ENCODE data around the gene CAPZB.

Gene CAPZB

DNA sequence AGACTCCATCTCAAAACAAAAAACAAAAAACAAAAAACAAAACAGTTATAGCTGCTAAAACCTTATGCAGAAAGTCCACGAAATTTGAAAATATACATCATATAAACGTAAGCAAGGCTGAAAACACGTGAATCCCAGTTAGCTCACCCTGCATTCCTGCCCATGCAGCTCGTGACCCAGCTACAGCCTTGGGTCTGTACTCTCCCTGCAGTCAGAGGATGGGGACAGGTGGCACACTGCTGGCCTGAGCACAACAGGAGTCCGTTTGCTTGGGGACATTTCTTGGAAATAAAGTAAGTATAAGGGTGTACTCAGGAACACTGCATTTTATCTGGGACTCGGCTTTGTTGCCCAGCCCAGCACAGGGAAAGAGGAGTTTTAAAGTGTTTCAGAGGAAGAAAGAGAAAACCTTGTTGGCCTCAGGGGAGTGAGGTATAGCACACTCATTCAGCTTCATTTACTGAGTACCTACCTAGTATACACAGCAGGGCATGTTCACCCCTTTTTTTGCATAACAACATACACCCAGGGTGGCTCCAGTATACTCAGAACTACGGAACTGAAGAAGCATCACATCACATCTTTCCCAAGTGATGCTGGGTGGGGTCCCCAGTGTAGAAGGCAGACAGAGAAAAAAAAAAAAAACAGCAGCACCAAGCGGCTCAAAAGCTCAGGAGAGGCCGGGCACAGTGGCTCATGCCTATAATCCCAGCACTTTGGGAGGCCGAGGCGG lies 44.1 kb downstream of the CAPZB start:
- no peak overlapping the region for H3K4me3 Mint-ChIP-seq
- no peaks in the 10 kb centered on the region for H3K9me3 Mint-ChIP-seq
- peaks cover 4% of the 10 kb centered on the region for H3K36me3 Mint-ChIP-seq (ENCODE audit: low read depth)
- no peaks in the 10 kb centered on the region for H3K27me3 Mint-ChIP-seq (ENCODE audit: low read depth)
- TF ChIP-seq, protein P1, sequence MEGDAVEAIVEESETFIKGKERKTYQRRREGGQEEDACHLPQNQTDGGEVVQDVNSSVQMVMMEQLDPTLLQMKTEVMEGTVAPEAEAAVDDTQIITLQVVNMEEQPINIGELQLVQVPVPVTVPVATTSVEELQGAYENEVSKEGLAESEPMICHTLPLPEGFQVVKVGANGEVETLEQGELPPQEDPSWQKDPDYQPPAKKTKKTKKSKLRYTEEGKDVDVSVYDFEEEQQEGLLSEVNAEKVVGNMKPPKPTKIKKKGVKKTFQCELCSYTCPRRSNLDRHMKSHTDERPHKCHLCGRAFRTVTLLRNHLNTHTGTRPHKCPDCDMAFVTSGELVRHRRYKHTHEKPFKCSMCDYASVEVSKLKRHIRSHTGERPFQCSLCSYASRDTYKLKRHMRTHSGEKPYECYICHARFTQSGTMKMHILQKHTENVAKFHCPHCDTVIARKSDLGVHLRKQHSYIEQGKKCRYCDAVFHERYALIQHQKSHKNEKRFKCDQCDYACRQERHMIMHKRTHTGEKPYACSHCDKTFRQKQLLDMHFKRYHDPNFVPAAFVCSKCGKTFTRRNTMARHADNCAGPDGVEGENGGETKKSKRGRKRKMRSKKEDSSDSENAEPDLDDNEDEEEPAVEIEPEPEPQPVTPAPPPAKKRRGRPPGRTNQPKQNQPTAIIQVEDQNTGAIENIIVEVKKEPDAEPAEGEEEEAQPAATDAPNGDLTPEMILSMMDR (IDR thresholded peaks at IDR 0.05; ENCODE audit: unreplicated experiment in 3 of 3) = no peak
- peak overlapping the region in 1 of 3 experiments; percentile 24 for H3K27ac Mint-ChIP-seq
- H3K4me1 Mint-ChIP-seq = peaks cover 83% of the 10 kb centered on the region

DNA sequence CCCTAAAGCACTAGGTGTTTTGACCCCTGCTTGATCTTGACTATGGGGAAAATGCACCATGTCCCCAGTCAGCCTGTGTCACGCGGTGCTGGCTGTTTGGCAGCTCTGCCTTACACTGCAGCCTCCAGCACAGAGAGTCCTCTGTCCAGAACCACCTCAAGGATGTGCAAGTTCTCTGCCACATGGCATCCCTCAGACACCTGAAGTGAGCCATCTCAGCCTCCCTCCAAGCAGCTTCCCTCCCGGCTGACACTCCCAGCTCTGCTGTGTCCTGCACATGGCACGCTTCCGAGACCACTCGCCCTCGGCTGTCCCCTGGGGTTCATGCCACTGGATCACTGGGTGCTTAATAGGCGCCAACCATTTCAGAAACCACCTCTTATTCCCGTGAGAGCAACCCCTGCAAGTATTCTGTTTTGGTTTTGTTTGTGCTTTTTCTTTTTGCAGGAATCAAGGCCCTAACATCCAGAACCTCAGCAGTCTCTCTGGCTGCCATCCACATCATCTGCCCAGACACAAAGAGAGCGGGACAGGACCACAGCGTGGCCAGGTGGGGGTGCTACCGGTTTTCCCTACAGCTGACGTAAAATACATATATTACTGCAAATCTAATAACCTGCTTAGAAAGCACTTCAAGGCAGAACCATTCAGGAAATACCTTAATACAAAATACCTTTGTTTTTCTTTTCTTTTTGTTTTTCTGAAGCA lies 45.7 kb downstream of the CAPZB start:
- Mint-ChIP-seq H3K27ac (peak overlapping the region; percentile 61 to 86 (median 74)), H3K36me3 (ENCODE audit: low read depth) (peaks cover 6% of the 10 kb centered on the region), H3K27me3 (ENCODE audit: low read depth) (no peaks in the 10 kb centered on the region), H3K9me3 (no peaks in the 10 kb centered on the region), H3K4me3 (peak overlapping the region in 1 of 3 experiments; percentile 44), H3K4me1 (peaks cover 80% of the 10 kb centered on the region)
- TF ChIP-seq, protein P1 (IDR thresholded peaks at IDR 0.05; ENCODE audit: unreplicated experiment in 3 of 3) = peak in 1 of 3 experiments; percentile 26

DNA sequence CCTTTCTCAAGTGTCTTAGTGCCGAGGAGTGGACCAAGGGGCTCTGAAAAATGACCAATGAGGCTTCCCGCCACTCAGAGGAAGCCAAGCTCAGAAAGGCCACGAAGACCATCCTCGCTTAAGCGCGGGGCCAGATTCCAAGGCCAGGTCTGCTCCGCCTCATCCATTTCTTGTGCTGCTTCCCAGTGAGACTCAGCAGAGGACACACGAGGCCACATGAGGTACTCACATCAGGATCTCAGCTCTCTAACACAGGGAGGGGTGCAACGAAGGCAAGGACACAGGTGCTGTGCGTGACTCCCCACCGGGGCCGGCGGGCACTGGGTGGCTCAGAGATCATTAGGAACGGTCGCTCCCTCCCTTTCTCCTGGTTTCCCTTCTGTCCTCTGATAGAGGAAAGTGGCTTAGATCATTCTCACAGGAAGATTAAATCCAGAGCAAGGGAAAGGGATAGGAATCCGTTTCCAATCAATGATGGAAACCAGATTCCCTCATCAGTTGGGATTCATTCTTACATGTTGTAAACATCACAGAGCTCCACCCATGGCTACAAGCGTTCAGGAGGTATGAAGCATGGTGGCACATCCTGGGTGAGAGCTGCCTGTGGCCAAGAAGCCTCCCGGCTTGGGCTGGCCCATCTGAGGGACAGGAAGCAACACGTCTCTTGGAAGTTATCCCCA lies 46.7 kb downstream of the CAPZB start:
- no peaks in the 10 kb centered on the region for H3K27me3 Mint-ChIP-seq (ENCODE audit: low read depth)
- H3K27ac Mint-ChIP-seq = peak overlapping the region; percentile 86 to 93 (median 89)
- H3K9me3 Mint-ChIP-seq = no peaks in the 10 kb centered on the region
- H3K4me3 Mint-ChIP-seq = peak overlapping the region in 2 of 3 experiments; percentile 43 to 45
- H3K36me3 Mint-ChIP-seq (ENCODE audit: low read depth) = peaks cover 6% of the 10 kb centered on the region
- TF ChIP-seq, protein P1 (IDR thresholded peaks at IDR 0.05; ENCODE audit: unreplicated experiment in 3 of 3) = no peak
- H3K4me1 Mint-ChIP-seq = peaks cover 79% of the 10 kb centered on the region

DNA sequence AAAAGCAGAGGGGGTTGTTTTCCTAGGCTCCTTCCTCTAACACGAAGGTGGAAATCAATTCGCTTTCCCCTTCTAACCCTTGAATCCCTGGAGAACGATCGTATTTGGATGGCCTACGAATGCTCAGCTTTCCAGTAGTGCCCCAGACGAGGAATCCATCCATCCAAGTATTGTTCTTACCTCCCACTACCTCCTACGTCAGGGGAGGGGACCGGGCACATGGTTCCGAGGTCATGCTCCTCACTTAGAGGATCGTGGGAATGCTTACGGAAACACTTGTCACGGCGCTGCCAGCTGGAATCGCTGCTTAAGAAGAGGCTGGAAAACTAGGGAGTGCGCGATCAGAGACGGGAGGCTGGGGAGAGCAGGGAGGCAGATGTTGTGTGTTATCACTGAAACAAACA lies 47.4 kb downstream of the CAPZB start:
- Mint-ChIP-seq H3K27me3 (ENCODE audit: low read depth) (no peaks in the 10 kb centered on the region), H3K4me1 (peaks cover 84% of the 10 kb centered on the region), H3K27ac (peak overlapping the region; percentile 86 to 93 (median 89)), H3K9me3 (no peaks in the 10 kb centered on the region), H3K4me3 (peak overlapping the region; percentile 41 to 45 (median 43)), H3K36me3 (ENCODE audit: low read depth) (peaks cover 7% of the 10 kb centered on the region)
- TF ChIP-seq, protein P1 (IDR thresholded peaks at IDR 0.05; ENCODE audit: unreplicated experiment in 3 of 3) = no peak

DNA sequence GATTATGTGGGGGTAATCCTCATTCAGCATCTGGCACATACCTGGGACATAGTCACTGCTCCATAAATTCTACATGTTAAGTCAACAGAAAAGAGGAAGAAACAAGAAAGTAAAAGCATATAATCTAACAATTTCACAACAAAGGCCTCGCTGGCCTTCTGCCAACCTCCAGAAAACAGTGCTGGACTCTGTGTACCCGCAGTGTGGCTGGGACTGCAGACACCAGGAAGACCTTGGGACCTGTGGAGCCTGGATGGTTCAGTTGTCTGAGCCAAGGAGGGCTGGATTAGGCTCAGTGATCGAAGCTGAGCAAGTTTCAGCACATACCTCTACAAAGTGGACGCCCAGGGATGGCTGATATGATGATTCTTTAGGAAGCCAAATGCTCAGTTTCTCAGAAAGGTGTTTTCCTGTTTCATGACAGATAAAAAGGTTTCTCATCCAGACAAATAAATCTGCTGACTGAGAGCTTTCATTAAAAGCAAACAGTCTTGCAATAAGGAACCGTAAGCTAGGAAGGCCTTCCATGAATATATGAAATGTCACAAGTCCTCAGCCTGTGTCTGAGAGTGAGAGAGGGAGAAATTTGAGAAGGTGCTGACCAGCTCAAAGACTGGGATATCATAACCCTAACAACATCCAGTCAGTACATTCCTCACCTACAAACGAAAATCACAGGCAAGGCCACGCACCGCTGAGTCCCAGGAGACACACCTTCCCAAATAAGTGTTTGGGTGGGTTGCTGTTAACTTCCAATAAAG lies 48.4 kb downstream of the CAPZB start:
- H3K27ac Mint-ChIP-seq = peak overlapping the region; percentile 86 to 93 (median 89)
- no peaks in the 10 kb centered on the region for H3K9me3 Mint-ChIP-seq
- H3K4me1 Mint-ChIP-seq = peaks cover 79% of the 10 kb centered on the region
- peaks cover 9% of the 10 kb centered on the region for H3K36me3 Mint-ChIP-seq (ENCODE audit: low read depth)
- peak overlapping the region in 1 of 3 experiments; percentile 45 for H3K4me3 Mint-ChIP-seq
- TF ChIP-seq, protein P1 (IDR thresholded peaks at IDR 0.05; ENCODE audit: unreplicated experiment in 3 of 3) = no peak
- no peaks in the 10 kb centered on the region for H3K27me3 Mint-ChIP-seq (ENCODE audit: low read depth)
